Endodermal cell (in vitro differentiated cells): ENCODE measurements around the gene DCD. TPM values are rescaled to one million over a fixed set of nuclear protein-coding genes. Genes with fewer than 3 reads are reported as not detected.

Experiments used
- DNase-seq: peaks from one replicate; pipeline ENCODE4 v3.0.0-alpha.2; 2017
- H3K27ac ChIP-seq: 2 replicates; pipeline ENCODE4 v1.5.1; 2013; ENCODE audit warnings: mild to moderate bottlenecking, low read depth, low read length, moderate library complexity
- H3K27me3 ChIP-seq: 2 replicates; pipeline ENCODE4 v1.6.1; 2013; ENCODE audit warnings: mild to moderate bottlenecking, low read length, moderate library complexity; ENCODE audit not compliant: insufficient read depth, control insufficient read depth, poor library complexity, severe bottlenecking
- H3K36me3 ChIP-seq: 2 replicates; pipeline ENCODE4 v1.7.0; 2013; ENCODE audit warnings: mild to moderate bottlenecking, low read length, moderate library complexity; ENCODE audit not compliant: control insufficient read depth, insufficient read depth
- H3K4me1 ChIP-seq: one replicate; pipeline ENCODE4 v1.7.0; 2013; ENCODE audit warnings: low read length; ENCODE audit not compliant: control insufficient read depth, insufficient read depth
- H3K4me3 ChIP-seq: 2 replicates; pipeline ENCODE4 v1.5.1; 2013; ENCODE audit warnings: mild to moderate bottlenecking, low read length, moderate library complexity
- H3K9ac ChIP-seq: 2 replicates; pipeline ENCODE4 v1.6.1; 2013; ENCODE audit warnings: mild to moderate bottlenecking, low read length, moderate library complexity; ENCODE audit not compliant: poor library complexity, severe bottlenecking; ENCODE audit errors: extremely low read depth
- H3K9me3 ChIP-seq: 2 replicates; pipeline ENCODE4 v1.6.1; 2013; ENCODE audit warnings: mild to moderate bottlenecking, low read length, moderate library complexity; ENCODE audit not compliant: control insufficient read depth
- H3K27ac Mint-ChIP-seq: 2 replicates; pipeline ENCODE4 v1.8.0; 2020; ENCODE audit warnings: mixed read lengths
- H3K27me3 Mint-ChIP-seq: 2 replicates; pipeline ENCODE4 v1.8.0; 2021; ENCODE audit warnings: mild to moderate bottlenecking, mixed read lengths; ENCODE audit not compliant: insufficient read depth
- H3K36me3 Mint-ChIP-seq: 2 replicates; pipeline ENCODE4 v1.8.0; 2020; ENCODE audit warnings: low read depth, mixed read lengths
- H3K4me1 Mint-ChIP-seq: 2 replicates; pipeline ENCODE4 v1.8.0; 2020; ENCODE audit warnings: mixed read lengths
- H3K4me3 Mint-ChIP-seq: 2 replicates; pipeline ENCODE4 v1.8.0; 2020; ENCODE audit warnings: mild to moderate bottlenecking, moderate library complexity, mixed read lengths
- H3K9me3 Mint-ChIP-seq: 2 replicates; pipeline ENCODE4 v1.8.0; 2020; ENCODE audit warnings: mild to moderate bottlenecking, mixed read lengths
- CTCF ChIP-seq: fragments of 200-600 bp; sonication (generic); conservative IDR thresholded peaks from 2 replicates; pipeline ENCODE4 v1.5.0; 2021; ENCODE audit warnings: antibody characterized with exemption, mild to moderate bottlenecking
- WGBS, 2 experiments: methylation state at CpG; one replicate each; pipeline versions ENCODE4 v1.1.5 to v1.1.7; 2013; ENCODE audit warnings: missing lambda C conversion rate in 2 of 2, mixed read lengths in 1 of 2; ENCODE audit not compliant: insufficient coverage in 1 of 2, insufficient read length in 1 of 2; 5-methylcytosine and 5-hydroxymethylcytosine counted together
- total RNA-seq, 2 donors: library from RNA; stranded (reverse); fragmentation: NEBNext Ultra II Directional in 1 of 2; extraction: Animal tissue kit (Norgen Biotek cat#: 25700) in 1 of 2; gene quantifications; 2 replicates in 1 of 2; 3 replicates in 1 of 2; pipeline ENCODE4 v1.2.1, GENCODE V29; 2021

The DCD gene
- total RNA-seq, 2 donors from 2014 or later: not detected

DNA sequence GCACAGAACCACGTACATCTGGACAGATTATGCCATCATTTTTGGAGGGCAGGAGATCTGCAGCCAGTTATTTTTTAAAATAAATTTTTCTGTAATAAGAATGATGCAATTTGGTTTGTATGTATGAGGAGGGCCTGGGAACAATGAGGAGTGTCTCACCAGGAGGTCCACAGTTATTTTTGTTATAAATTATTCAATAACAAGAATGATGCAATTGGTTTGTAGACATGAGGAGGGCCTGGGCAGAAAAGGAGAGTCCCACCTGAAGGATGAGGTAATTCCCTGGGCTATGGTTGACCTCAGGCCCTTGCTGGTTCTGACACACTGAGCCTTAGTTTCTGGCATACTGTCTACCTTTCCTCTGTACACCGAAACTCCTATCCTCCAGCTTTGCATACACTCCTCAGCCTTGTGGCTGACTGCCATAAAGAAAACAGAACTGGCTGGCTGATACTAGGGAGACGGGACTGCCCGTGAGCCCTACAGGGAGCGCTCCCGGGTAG is 9.0 kb upstream of the DCD start:
- peaks cover 2% of the 10 kb centered on the region for H3K9me3 Mint-ChIP-seq
- no peaks in the 10 kb centered on the region for H3K36me3 Mint-ChIP-seq
- H3K4me1 Mint-ChIP-seq: peaks cover 6% of the 10 kb centered on the region
- WGBS, 2 experiments: 90 to 100% methylated on average over 1 to 6 of the region's 6 CpGs
- peaks cover 23% of the 10 kb centered on the region for H3K27me3 Mint-ChIP-seq
- H3K36me3 ChIP-seq: no peaks in the 10 kb centered on the region
- no peak overlapping the region for H3K27ac Mint-ChIP-seq
- no peak for DNase-seq
- no peaks in the 10 kb centered on the region for H3K4me1 ChIP-seq
- H3K9ac ChIP-seq: no peak overlapping the region
- H3K27me3 ChIP-seq: peaks cover 32% of the 10 kb centered on the region
- no peaks in the 10 kb centered on the region for H3K9me3 ChIP-seq
- TF ChIP-seq CTCF: peak; percentile 14
- H3K4me3 ChIP-seq: no peak overlapping the region
- no peak overlapping the region for H3K4me3 Mint-ChIP-seq
- H3K27ac ChIP-seq: no peak overlapping the region

DNA sequence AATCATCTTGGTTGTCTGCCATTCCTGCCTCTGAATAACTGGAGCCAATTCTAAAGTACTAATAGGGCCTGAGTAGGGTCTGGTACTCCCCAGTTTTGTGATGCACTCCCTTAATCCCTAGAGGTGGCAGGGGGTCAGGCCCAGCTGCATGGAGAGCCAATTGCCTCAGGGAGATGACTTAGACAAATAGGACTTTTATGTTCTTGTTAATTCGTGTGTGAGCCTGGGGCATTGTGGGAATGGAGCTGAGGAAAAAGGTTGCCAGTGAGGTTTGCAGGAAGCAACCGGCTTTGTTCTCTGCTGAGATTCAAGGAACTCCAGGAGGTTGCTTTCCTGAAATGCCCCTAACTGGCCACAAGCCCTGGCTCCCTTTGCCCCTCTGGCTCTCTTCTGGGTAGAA is 6.8 kb upstream of the DCD start:
- Histone ChIP-seq H3K4me3 (no peak overlapping the region), H3K27ac (no peak overlapping the region), H3K4me1 (no peaks in the 10 kb centered on the region), H3K9me3 (no peaks in the 10 kb centered on the region), H3K36me3 (no peaks in the 10 kb centered on the region), H3K27me3 (peaks cover 54% of the 10 kb centered on the region), H3K9ac (no peak overlapping the region)
- TF ChIP-seq CTCF: no peak
- Mint-ChIP-seq H3K9me3 (peaks cover 1% of the 10 kb centered on the region), H3K4me1 (peaks cover 6% of the 10 kb centered on the region), H3K27me3 (peaks cover 22% of the 10 kb centered on the region), H3K4me3 (no peak overlapping the region), H3K36me3 (no peaks in the 10 kb centered on the region), H3K27ac (no peak overlapping the region)
- DNase-seq: no peak
- WGBS, 2 experiments: 52 to 55% methylated on average over 2 of the region's 2 CpGs

DNA sequence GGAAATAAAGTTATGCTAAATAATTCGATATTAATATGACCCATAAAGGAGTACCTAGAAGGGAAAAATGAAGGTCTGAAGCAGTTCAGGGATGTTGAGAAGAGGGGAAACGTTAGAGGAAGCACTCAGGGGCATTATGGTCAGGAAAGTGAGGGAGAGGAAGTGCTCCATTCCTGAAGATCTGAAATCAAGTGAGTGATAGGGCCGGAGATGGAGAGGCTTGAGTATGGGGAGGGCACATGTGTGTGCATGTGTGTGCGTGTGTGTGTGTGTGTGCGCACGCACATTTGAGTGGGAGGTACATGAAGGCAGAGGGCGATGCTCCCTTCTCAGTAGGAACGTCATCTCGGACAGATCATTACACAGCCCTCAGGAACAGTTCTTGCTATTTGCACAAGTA is 4.9 kb upstream of the DCD start:
- Mint-ChIP-seq H3K4me3 (no peak overlapping the region), H3K4me1 (peaks cover under 1% of the 10 kb centered on the region), H3K9me3 (no peaks in the 10 kb centered on the region), H3K27ac (no peak overlapping the region), H3K36me3 (no peaks in the 10 kb centered on the region), H3K27me3 (peaks cover 15% of the 10 kb centered on the region)
- Histone ChIP-seq H3K9me3 (no peaks in the 10 kb centered on the region), H3K27ac (no peak overlapping the region), H3K36me3 (no peaks in the 10 kb centered on the region), H3K9ac (no peak overlapping the region), H3K27me3 (peaks cover 73% of the 10 kb centered on the region), H3K4me1 (no peaks in the 10 kb centered on the region), H3K4me3 (no peak overlapping the region)
- TF ChIP-seq CTCF: no peak
- 77 to 85% methylated on average over 9 of the region's 9 CpGs for WGBS, 2 experiments
- no peak for DNase-seq
